Measurements from ENCODE around the gene GRIK2.

DNA sequence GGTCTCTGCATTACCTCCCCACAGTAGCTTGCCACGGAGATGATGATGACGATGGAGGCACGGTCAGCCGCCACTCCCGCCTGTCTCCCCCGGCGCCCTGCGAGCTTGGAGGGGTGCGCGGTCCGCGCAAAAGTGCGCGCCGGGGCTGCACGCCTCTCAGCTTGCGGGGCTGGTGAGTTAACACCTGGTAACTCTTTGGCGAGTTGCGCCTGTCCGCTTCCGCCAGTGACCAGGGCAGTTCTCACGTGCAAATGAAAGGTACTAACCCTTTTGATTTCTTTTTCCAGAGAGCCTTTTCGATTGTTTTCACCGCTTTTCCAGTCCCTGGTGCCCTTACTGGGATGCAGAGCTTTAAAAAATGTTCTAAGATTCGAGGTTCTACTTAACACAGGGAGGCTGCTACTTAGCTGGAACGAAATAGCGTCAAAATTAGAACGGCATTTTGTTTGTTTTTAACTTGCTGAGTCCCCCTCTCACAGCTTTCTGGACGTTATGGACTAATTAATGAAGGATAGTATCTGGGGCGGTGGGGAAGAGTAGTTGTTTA, 6.2 kb downstream of the GRIK2 start:
- TF ChIP-seq, protein P1, sequence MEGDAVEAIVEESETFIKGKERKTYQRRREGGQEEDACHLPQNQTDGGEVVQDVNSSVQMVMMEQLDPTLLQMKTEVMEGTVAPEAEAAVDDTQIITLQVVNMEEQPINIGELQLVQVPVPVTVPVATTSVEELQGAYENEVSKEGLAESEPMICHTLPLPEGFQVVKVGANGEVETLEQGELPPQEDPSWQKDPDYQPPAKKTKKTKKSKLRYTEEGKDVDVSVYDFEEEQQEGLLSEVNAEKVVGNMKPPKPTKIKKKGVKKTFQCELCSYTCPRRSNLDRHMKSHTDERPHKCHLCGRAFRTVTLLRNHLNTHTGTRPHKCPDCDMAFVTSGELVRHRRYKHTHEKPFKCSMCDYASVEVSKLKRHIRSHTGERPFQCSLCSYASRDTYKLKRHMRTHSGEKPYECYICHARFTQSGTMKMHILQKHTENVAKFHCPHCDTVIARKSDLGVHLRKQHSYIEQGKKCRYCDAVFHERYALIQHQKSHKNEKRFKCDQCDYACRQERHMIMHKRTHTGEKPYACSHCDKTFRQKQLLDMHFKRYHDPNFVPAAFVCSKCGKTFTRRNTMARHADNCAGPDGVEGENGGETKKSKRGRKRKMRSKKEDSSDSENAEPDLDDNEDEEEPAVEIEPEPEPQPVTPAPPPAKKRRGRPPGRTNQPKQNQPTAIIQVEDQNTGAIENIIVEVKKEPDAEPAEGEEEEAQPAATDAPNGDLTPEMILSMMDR (IDR thresholded peaks at IDR 0.05): no peak
- no peak for TF ChIP-seq POLR2A (IDR thresholded peaks at IDR 0.05)

All from heart left ventricle (tissue), 13 donors.